SK-N-SH (cell line): Measurements from ENCODE around the gene RPL35A. TPM values are rescaled to one million over a fixed set of nuclear protein-coding genes. Genes with fewer than 3 reads are reported as not detected.

ENCODE experiments used
- CTCF ChIA-PET: fragments of 300-600, 350-600 bp; formaldehyde crosslinking; extraction: SDS; loops from one replicate; lab custom pipeline; 2021; lab: Yijun Ruan, JAX
- POLR2A ChIA-PET: fragments of 350-600 bp; sonication (Branson Sonifier 250); formaldehyde crosslinking; extraction: SDS; loops from one replicate; lab custom pipeline; 2020; ENCODE audit warnings: antibody characterized with exemption, inconsistent platforms; lab: Yijun Ruan, JAX
- DNase-seq: peaks from one replicate; pipeline ENCODE4 v3.0.0; 2012
- H2AFZ ChIP-seq: fragments of 200-600 bp; sonication (generic); 2 replicates; pipeline ENCODE4 v1.8.1; 2016; ENCODE audit warnings: antibody characterized with exemption, mild to moderate bottlenecking, low read depth
- H3F3A ChIP-seq: fragments of 200-600 bp; sonication (generic); replicated peaks from 2 replicates; pipeline ENCODE3; 2016; ENCODE audit warnings: antibody characterized with exemption, mild to moderate bottlenecking; ENCODE audit not compliant: insufficient read depth
- H3K27ac ChIP-seq, 2 experiments: fragments of 200-500 bp in 1 of 2; fragments of 200-600 bp in 1 of 2; sonication (Bioruptor generic) in 1 of 2; sonication (generic), shearing (Covaris generic) in 1 of 2; 2 replicates each; pipeline versions ENCODE4 v1.5.1 to v1.6.1; 2014 to 2016; ENCODE audit warnings: low read depth in 2 of 2, inconsistent platforms in 1 of 2, low read length in 1 of 2, mild to moderate bottlenecking in 1 of 2, mixed read lengths in 1 of 2
- H3K27me3 ChIP-seq: fragments of 200-600 bp; sonication (generic), shearing (Covaris generic); 2 replicates; pipeline ENCODE4 v1.6.1; 2016; ENCODE audit warnings: mixed run types; ENCODE audit not compliant: insufficient read depth
- H3K36me3 ChIP-seq, 2 experiments: fragments of 200-500 bp in 1 of 2; fragments of 200-600 bp in 1 of 2; sonication (Bioruptor generic) in 1 of 2; sonication (generic) in 1 of 2; replicated peaks in 1 of 2; 2 replicates each; pipeline versions ENCODE3 to v1.5.1; 2014 to 2016; ENCODE audit warnings: low read length in 1 of 2, mild to moderate bottlenecking in 1 of 2; ENCODE audit not compliant: insufficient read depth in 2 of 2, control insufficient read depth in 1 of 2
- H3K4me1 ChIP-seq, 2 experiments: fragments of 200-500 bp in 1 of 2; fragments of 200-600 bp in 1 of 2; sonication (Bioruptor generic) in 1 of 2; sonication (generic), shearing (Covaris generic) in 1 of 2; 2 replicates each; pipeline versions ENCODE4 v1.5.1 to v1.6.1; 2014 to 2016; ENCODE audit warnings: low read depth in 1 of 2, low read length in 1 of 2, mixed run types in 1 of 2; ENCODE audit not compliant: insufficient read depth in 2 of 2, control insufficient read depth in 1 of 2
- H3K4me2 ChIP-seq: fragments of 200-600 bp; sonication (generic), shearing (Covaris generic); 2 replicates; pipeline ENCODE4 v1.6.1; 2017; ENCODE audit warnings: mixed run types
- H3K4me3 ChIP-seq, 2 experiments: fragments of 200-500 bp in 1 of 2; fragments of 200-600 bp in 1 of 2; sonication (Bioruptor generic) in 1 of 2; sonication (generic), shearing (Covaris generic) in 1 of 2; 2 replicates each; pipeline versions ENCODE4 v1.5.1 to v1.8.1; 2014 to 2016; ENCODE audit warnings: low read depth in 2 of 2, inconsistent platforms in 1 of 2, low read length in 1 of 2, mild to moderate bottlenecking in 1 of 2, mixed read lengths in 1 of 2, moderate library complexity in 1 of 2
- H3K79me2 ChIP-seq: fragments of 200-600 bp; sonication (generic); 2 replicates; pipeline ENCODE4 v1.8.1; 2017; ENCODE audit warnings: mild to moderate bottlenecking; ENCODE audit not compliant: insufficient read depth
- H3K9ac ChIP-seq: fragments of 200-600 bp; sonication (generic); 2 replicates; pipeline ENCODE4 v1.6.1; 2017; ENCODE audit warnings: mixed run types
- H3K9me2 ChIP-seq: fragments of 200-600 bp; sonication (generic); 2 replicates; pipeline ENCODE4 v1.6.1; 2017; ENCODE audit warnings: mixed run types
- H3K9me3 ChIP-seq: fragments of 200-600 bp; sonication (generic); 2 replicates; pipeline ENCODE4 v1.6.1; 2017; ENCODE audit warnings: mixed run types, mild to moderate bottlenecking, moderate library complexity
- H4K20me1 ChIP-seq: fragments of 200-600 bp; sonication (generic); 2 replicates; pipeline ENCODE4 v1.6.1; 2017; ENCODE audit warnings: mild to moderate bottlenecking, mixed run types; ENCODE audit not compliant: insufficient read depth
- ELF1 ChIP-seq: IDR thresholded peaks from 2 replicates; pipeline ENCODE4 v1.4.0; 2012
- EP300 ChIP-seq, 2 experiments: IDR thresholded peaks; 2 replicates each; pipeline versions ENCODE4 v1.4.0 to v1.6.1; 2012; ENCODE audit warnings: borderline replicate concordance in 1 of 2, low read depth in 1 of 2, low read length in 1 of 2
- EZH2phosphoT487 ChIP-seq: fragments of 200-600 bp; sonication (generic); IDR thresholded peaks from 2 replicates; pipeline ENCODE4 v1.6.1; 2017; ENCODE audit warnings: low read depth, mixed run types, mild to moderate bottlenecking, antibody characterized with exemption, moderate library complexity, borderline replicate concordance
- FOXJ3 ChIP-seq: sonication (generic); formaldehyde crosslinking; IDR thresholded peaks from 2 replicates; pipeline ENCODE4 v1.5.1; 2020; ENCODE audit warnings: mild to moderate bottlenecking, missing genetic modification reagents
- FOXM1 ChIP-seq: IDR thresholded peaks from 2 replicates; pipeline ENCODE4 v1.4.0; 2012; ENCODE audit warnings: low read depth, mild to moderate bottlenecking
- GABPA ChIP-seq: IDR thresholded peaks from 2 replicates; pipeline ENCODE4 v1.4.0; 2012; ENCODE audit warnings: low read depth, mild to moderate bottlenecking
- GATA2 ChIP-seq: sonication (generic); formaldehyde crosslinking; IDR thresholded peaks from 2 replicates; pipeline ENCODE4 v1.5.0; 2020; ENCODE audit warnings: mild to moderate bottlenecking, missing genetic modification reagents
- MEF2A ChIP-seq: IDR thresholded peaks from 2 replicates; pipeline ENCODE4 v1.4.0; 2012; ENCODE audit warnings: low read depth, borderline replicate concordance
- NFIC ChIP-seq: IDR thresholded peaks from 2 replicates; pipeline ENCODE4 v1.4.0; 2012; ENCODE audit warnings: borderline replicate concordance
- RAD21 ChIP-seq: IDR thresholded peaks from 2 replicates; pipeline ENCODE4 v1.6.1; 2012; ENCODE audit warnings: mild to moderate bottlenecking, low read length
- RCOR1 ChIP-seq: fragments of 150-350 bp; IDR thresholded peaks from 2 replicates; pipeline ENCODE4 v1.6.1; 2017; ENCODE audit warnings: antibody characterized with exemption, low read length
- RFX5 ChIP-seq: IDR thresholded peaks from 2 replicates; pipeline ENCODE4 v1.6.1; 2012; ENCODE audit warnings: mild to moderate bottlenecking, improper control_type of control experiment, low read length
- SMC3 ChIP-seq: IDR thresholded peaks from 2 replicates; pipeline ENCODE4 v1.6.1; 2012; ENCODE audit warnings: low read depth, low read length, improper control_type of control experiment
- TAF1 ChIP-seq: IDR thresholded peaks from 2 replicates; pipeline ENCODE4 v1.6.1; 2012; ENCODE audit warnings: low read depth, mild to moderate bottlenecking, low read length, moderate library complexity, borderline replicate concordance
- TCF12 ChIP-seq: IDR thresholded peaks from 2 replicates; pipeline ENCODE4 v1.4.0; 2012
- TEAD4 ChIP-seq: IDR thresholded peaks from 2 replicates; pipeline ENCODE4 v1.4.0; 2012; ENCODE audit warnings: mild to moderate bottlenecking, borderline replicate concordance; ENCODE audit not compliant: insufficient read depth
- USF1 ChIP-seq: IDR thresholded peaks from 2 replicates; pipeline ENCODE4 v1.4.0; 2012; ENCODE audit warnings: low read depth, borderline replicate concordance
- YY1 ChIP-seq: IDR thresholded peaks from 2 replicates; pipeline ENCODE4 v1.4.0; 2012; ENCODE audit warnings: low read depth, mild to moderate bottlenecking
- WGBS: methylation state at CpG from one replicate; pipeline ENCODE4 v1.1.6; 2017; ENCODE audit warnings: low lambda C conversion rate; 5-methylcytosine and 5-hydroxymethylcytosine counted together
- polyA plus RNA-seq, 3 experiments: library from polyadenylated mRNA; depleted of rRNA; stranded (reverse); fragments of >200 nt; gene quantifications; 2 replicates each; pipeline ENCODE4 v1.2.3, GENCODE V29; 2012
- TF ChIP-seq, protein P1 (sequence below): fragments of 200-600 bp; sonication (generic); IDR thresholded peaks from 2 replicates; pipeline ENCODE4 v1.6.1; 2017; ENCODE audit warnings: antibody characterized with exemption, mild to moderate bottlenecking, moderate library complexity
- TF ChIP-seq, protein P2 (sequence below): fragments of 150-350 bp; IDR thresholded peaks from 2 replicates; pipeline ENCODE4 v1.6.1; 2016; ENCODE audit warnings: mild to moderate bottlenecking, low read depth, low read length
- TF ChIP-seq, protein P3 (sequence below): IDR thresholded peaks from 2 replicates; pipeline ENCODE4 v1.4.0; 2012; ENCODE audit warnings: low read depth, borderline replicate concordance

The RPL35A gene
- polyA plus RNA-seq, 1 of the 3 experiments (the other 2 are of a cell fraction): 875 TPM

- Histone ChIP-seq H3K36me3 (peaks cover 38 to 62% of the 10 kb centered on the region in 2 experiments), H3K27me3 (no peaks in the 10 kb centered on the region), H3F3A (peaks cover 50% of the 10 kb centered on the region), H3K9me2 (no peaks in the 10 kb centered on the region), H3K79me2 (peaks cover 53% of the 10 kb centered on the region), H3K4me2 (peak overlapping the region; percentile 83), H4K20me1 (peaks cover 40% of the 10 kb centered on the region), H3K4me1 (peaks cover 10 to 28% of the 10 kb centered on the region in 2 experiments; a peak in 3 of 4 replicates), H3K4me3 (0 out of 4 replicates have a peak overlapping the region, but pooled peaks of 1 of the 2 experiments have one; percentile 86), H3K9ac (no peak overlapping the region; the same call in 1 of the 2 replicates), H3K9me3 (no peaks in the 10 kb centered on the region), H2AFZ (no peak overlapping the region), H3K27ac (peak overlapping the region in 1 of 2 experiments; percentile 20; a peak in 1 of 4 replicates)
- ChIA-PET POLR2A (no interaction called here), CTCF (no interaction called here)
- TF ChIP-seq RAD21 (no peak), NFIC (no peak), GATA2 (CRISPR knock-in tag) (no peak), USF1 (no peak), GABPA (no peak)
- 80% methylated on average over 9 of the region's 9 CpGs for WGBS
- no peak for DNase-seq
These were observed 2.5 kb downstream of the RPL35A start for GRCh38 chr3:197952440-197952839.

GRCh38 chr3:197953325-197953724, 3.3 kb downstream of the RPL35A start:
- Histone ChIP-seq H2AFZ (no peak overlapping the region), H4K20me1 (peaks cover 40% of the 10 kb centered on the region), H3K36me3 (peaks cover 38 to 62% of the 10 kb centered on the region in 2 experiments), H3K27me3 (no peaks in the 10 kb centered on the region), H3K9me3 (no peaks in the 10 kb centered on the region), H3K9me2 (no peaks in the 10 kb centered on the region), H3K4me2 (peak overlapping the region; percentile 83), H3K4me1 (peaks cover 10 to 28% of the 10 kb centered on the region in 2 experiments; a peak in 3 of 4 replicates), H3K79me2 (peaks cover 53% of the 10 kb centered on the region), H3F3A (peaks cover 59% of the 10 kb centered on the region), H3K4me3 (0 out of 4 replicates have a peak overlapping the region, but pooled peaks of 1 of the 2 experiments have one; percentile 3), H3K9ac (peak overlapping the region; percentile 20; the same call in 1 of the 2 replicates), H3K27ac (peak overlapping the region in 1 of 2 experiments; percentile 8; a peak in 1 of 4 replicates)
- no peak for DNase-seq
- CTCF ChIA-PET: interaction anchor here (2.2 kb wide), 1 partner anchor 48 kb away, joined by 6 read pairs; no protein-coding TSS in a partner anchor
- WGBS: 65% methylated on average over 6 of the region's 6 CpGs
- POLR2A ChIA-PET: no interaction called here
- TF ChIP-seq, protein P1, sequence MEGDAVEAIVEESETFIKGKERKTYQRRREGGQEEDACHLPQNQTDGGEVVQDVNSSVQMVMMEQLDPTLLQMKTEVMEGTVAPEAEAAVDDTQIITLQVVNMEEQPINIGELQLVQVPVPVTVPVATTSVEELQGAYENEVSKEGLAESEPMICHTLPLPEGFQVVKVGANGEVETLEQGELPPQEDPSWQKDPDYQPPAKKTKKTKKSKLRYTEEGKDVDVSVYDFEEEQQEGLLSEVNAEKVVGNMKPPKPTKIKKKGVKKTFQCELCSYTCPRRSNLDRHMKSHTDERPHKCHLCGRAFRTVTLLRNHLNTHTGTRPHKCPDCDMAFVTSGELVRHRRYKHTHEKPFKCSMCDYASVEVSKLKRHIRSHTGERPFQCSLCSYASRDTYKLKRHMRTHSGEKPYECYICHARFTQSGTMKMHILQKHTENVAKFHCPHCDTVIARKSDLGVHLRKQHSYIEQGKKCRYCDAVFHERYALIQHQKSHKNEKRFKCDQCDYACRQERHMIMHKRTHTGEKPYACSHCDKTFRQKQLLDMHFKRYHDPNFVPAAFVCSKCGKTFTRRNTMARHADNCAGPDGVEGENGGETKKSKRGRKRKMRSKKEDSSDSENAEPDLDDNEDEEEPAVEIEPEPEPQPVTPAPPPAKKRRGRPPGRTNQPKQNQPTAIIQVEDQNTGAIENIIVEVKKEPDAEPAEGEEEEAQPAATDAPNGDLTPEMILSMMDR: no peak
- TF ChIP-seq NFIC (no peak), MEF2A (no peak), ELF1 (no peak), TAF1 (no peak), EZH2phosphoT487 (no peak), YY1 (no peak), FOXJ3 (no peak), TEAD4 (no peak), FOXM1 (no peak), SMC3 (no peak), EP300 (IDR thresholded peaks at IDR 0.05; ENCODE audit: borderline replicate concordance in 1 of 2, low read depth in 1 of 2, low read length in 1 of 2) (no peak), RFX5 (no peak), GATA2 (CRISPR knock-in tag) (no peak), USF1 (no peak), TCF12 (no peak), RCOR1 (no peak)
- TF ChIP-seq, protein P2, sequence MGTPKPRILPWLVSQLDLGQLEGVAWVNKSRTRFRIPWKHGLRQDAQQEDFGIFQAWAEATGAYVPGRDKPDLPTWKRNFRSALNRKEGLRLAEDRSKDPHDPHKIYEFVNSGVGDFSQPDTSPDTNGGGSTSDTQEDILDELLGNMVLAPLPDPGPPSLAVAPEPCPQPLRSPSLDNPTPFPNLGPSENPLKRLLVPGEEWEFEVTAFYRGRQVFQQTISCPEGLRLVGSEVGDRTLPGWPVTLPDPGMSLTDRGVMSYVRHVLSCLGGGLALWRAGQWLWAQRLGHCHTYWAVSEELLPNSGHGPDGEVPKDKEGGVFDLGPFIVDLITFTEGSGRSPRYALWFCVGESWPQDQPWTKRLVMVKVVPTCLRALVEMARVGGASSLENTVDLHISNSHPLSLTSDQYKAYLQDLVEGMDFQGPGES: no peak
- TF ChIP-seq, protein P3, sequence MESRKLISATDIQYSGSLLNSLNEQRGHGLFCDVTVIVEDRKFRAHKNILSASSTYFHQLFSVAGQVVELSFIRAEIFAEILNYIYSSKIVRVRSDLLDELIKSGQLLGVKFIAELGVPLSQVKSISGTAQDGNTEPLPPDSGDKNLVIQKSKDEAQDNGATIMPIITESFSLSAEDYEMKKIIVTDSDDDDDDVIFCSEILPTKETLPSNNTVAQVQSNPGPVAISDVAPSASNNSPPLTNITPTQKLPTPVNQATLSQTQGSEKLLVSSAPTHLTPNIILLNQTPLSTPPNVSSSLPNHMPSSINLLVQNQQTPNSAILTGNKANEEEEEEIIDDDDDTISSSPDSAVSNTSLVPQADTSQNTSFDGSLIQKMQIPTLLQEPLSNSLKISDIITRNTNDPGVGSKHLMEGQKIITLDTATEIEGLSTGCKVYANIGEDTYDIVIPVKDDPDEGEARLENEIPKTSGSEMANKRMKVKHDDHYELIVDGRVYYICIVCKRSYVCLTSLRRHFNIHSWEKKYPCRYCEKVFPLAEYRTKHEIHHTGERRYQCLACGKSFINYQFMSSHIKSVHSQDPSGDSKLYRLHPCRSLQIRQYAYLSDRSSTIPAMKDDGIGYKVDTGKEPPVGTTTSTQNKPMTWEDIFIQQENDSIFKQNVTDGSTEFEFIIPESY: no peak
